Occipital lobe (tissue), 2 donors: ENCODE data around the gene PPP1R12A. TPM values are rescaled to one million over a fixed set of nuclear protein-coding genes. Genes with fewer than 3 reads are reported as not detected.
A peak's percentile ranks its signal among the peaks of the same experiment; 100 is the strongest.

ENCODE experiments used
- DNase-seq: peaks from one replicate; lab custom pipeline; 2025; lab: John Stamatoyannopoulos, UW
- total RNA-seq: library from RNA; depleted of rRNA; stranded (reverse); fragments of >200 nt; gene quantifications from one replicate; pipeline ENCODE4 v1.2.3, GENCODE V29; 2014

The PPP1R12A gene
- total RNA-seq, 1 donor from 2014 or later, result 176 TPM

GRCh38 chr12:79935624-79936345 is 888 bp upstream of the PPP1R12A start:
- DNase-seq, result no peak

GRCh38 chr12:79934281-79935020 is 446 bp downstream of the PPP1R12A start:
- DNase-seq, result peak; percentile 41

- no peak for DNase-seq
These were observed 1.2 kb downstream of the PPP1R12A start for GRCh38 chr12:79933532-79934264.

GRCh38 chr12:79933043-79933442 is 1.9 kb downstream of the PPP1R12A start:
- no peak for DNase-seq

- DNase-seq, result no peak
These were observed 2.5 kb downstream of the PPP1R12A start for GRCh38 chr12:79932357-79932756.

- DNase-seq, result no peak
These were observed 5.8 kb downstream of the PPP1R12A start for GRCh38 chr12:79929065-79929464.

- DNase-seq, result no peak
These were observed 7.0 kb downstream of the PPP1R12A start for GRCh38 chr12:79927772-79928474.

GRCh38 chr12:79926951-79927350 is 7.9 kb downstream of the PPP1R12A start:
- no peak for DNase-seq

GRCh38 chr12:79925492-79925891 is 9.4 kb downstream of the PPP1R12A start:
- no peak for DNase-seq

GRCh38 chr12:79921786-79922185 is 13.1 kb downstream of the PPP1R12A start:
- DNase-seq, result no peak

GRCh38 chr12:79920421-79921238 is 14.3 kb downstream of the PPP1R12A start:
- DNase-seq, result no peak

- no peak for DNase-seq
These were observed 15.1 kb downstream of the PPP1R12A start for GRCh38 chr12:79919762-79920161.

GRCh38 chr12:79916826-79917225 is 18.1 kb downstream of the PPP1R12A start:
- DNase-seq, result no peak

- DNase-seq, result no peak
These were observed 22.8 kb downstream of the PPP1R12A start for GRCh38 chr12:79911889-79912656.

- no peak for DNase-seq
These were observed 26.5 kb downstream of the PPP1R12A start for GRCh38 chr12:79908366-79908765.

GRCh38 chr12:79901506-79901905 is 33.4 kb downstream of the PPP1R12A start:
- DNase-seq, result no peak

- DNase-seq, result no peak
These were observed 33.9 kb downstream of the PPP1R12A start for GRCh38 chr12:79900951-79901350.

GRCh38 chr12:79900199-79900598 is 34.7 kb downstream of the PPP1R12A start:
- no peak for DNase-seq

- no peak for DNase-seq
These were observed 37.3 kb downstream of the PPP1R12A start for GRCh38 chr12:79897617-79898016.

- DNase-seq, result no peak
These were observed 39.1 kb downstream of the PPP1R12A start for GRCh38 chr12:79895804-79896203.
